CD4-positive, alpha-beta T cell treated with Interleukin-15 for 1 hour (primary cell): Measurements from ENCODE around the gene EIPR1.
"Not testable (repeated sequence)": the region's sequence is repeated elsewhere in the genome, so short reads cannot be mapped to it uniquely, and the experiment has no call there.

Experiments
- DNase-seq: peaks from one replicate; pipeline ENCODE4 v3.0.0-alpha.2; 2020

Gene EIPR1

GRCh38 chr2:3284657-3285630 lies 92.7 kb downstream of the EIPR1 start:
- DNase-seq: no peak

- DNase-seq: not testable (repeated sequence)
Observed at GRCh38 chr2:3283876-3284656, 93.6 kb downstream of the EIPR1 start.

- no peak for DNase-seq
Observed at GRCh38 chr2:3283206-3283605, 94.4 kb downstream of the EIPR1 start.

GRCh38 chr2:3282056-3282998 lies 95.3 kb downstream of the EIPR1 start:
- no peak for DNase-seq

- DNase-seq: no peak
Observed at GRCh38 chr2:3280683-3281520, 96.7 kb downstream of the EIPR1 start.

- DNase-seq: no peak
Observed at GRCh38 chr2:3280197-3280596, 97.4 kb downstream of the EIPR1 start.

- no peak for DNase-seq
Observed at GRCh38 chr2:3279236-3279960, 98.2 kb downstream of the EIPR1 start.

- DNase-seq: no peak
Observed at GRCh38 chr2:3278521-3279218, 98.9 kb downstream of the EIPR1 start.

- DNase-seq: no peak
Observed at GRCh38 chr2:3277748-3278520, 99.7 kb downstream of the EIPR1 start.

GRCh38 chr2:3277050-3277747 lies 100.4 kb downstream of the EIPR1 start:
- no peak for DNase-seq

GRCh38 chr2:3272761-3273160 lies 104.9 kb downstream of the EIPR1 start:
- no peak for DNase-seq

- DNase-seq: no peak
Observed at GRCh38 chr2:3270095-3270478, 107.5 kb downstream of the EIPR1 start.

- DNase-seq: no peak
Observed at GRCh38 chr2:3269425-3270094, 108.1 kb downstream of the EIPR1 start.

GRCh38 chr2:3268705-3269029 lies 109.0 kb downstream of the EIPR1 start:
- DNase-seq: no peak

GRCh38 chr2:3267869-3268704 lies 109.5 kb downstream of the EIPR1 start:
- no peak for DNase-seq

GRCh38 chr2:3266925-3267867 lies 110.4 kb downstream of the EIPR1 start:
- DNase-seq: no peak
